HepG2 (cell line): ENCODE measurements around the gene GADD45A. TPM values are rescaled to one million over a fixed set of nuclear protein-coding genes. Genes with fewer than 3 reads are reported as not detected.

Experiments
- BORCS8-MEF2B ChIP-seq: sonication (generic); formaldehyde crosslinking; IDR thresholded peaks from 2 replicates; pipeline ENCODE4 v1.8.0; 2022; ENCODE audit warnings: mild to moderate bottlenecking, missing genetic modification reagents
- CBX2 ChIP-seq, 2 experiments: fragments of 200-600 bp in 1 of 2; sonication (generic); formaldehyde crosslinking in 1 of 2; IDR thresholded peaks; 2 replicates each; pipeline versions ENCODE4 v1.7.0 to v1.8.1; 2018 to 2022; ENCODE audit warnings: low read depth in 2 of 2, low read length in 1 of 2, mild to moderate bottlenecking in 1 of 2, missing genetic modification reagents in 1 of 2
- CEBPZ ChIP-seq: IDR thresholded peaks from 2 replicates; pipeline ENCODE4 v1.6.1; 2012; ENCODE audit warnings: low read length, improper control_type of control experiment
- ETV5 ChIP-seq: IDR thresholded peaks from 2 replicates; pipeline ENCODE4 v1.6.1; 2018; ENCODE audit warnings: missing biosample characterization, missing genetic modification reagents, inconsistent platforms, borderline replicate concordance
- MXD4 ChIP-seq: IDR thresholded peaks from 2 replicates; pipeline ENCODE4 v1.6.1; 2016; ENCODE audit warnings: mild to moderate bottlenecking, missing biosample characterization, missing genetic modification reagents
- ONECUT2 ChIP-seq: sonication (generic); formaldehyde crosslinking; IDR thresholded peaks from 2 replicates; pipeline ENCODE4 v1.4.0; 2020; ENCODE audit warnings: missing genetic modification reagents
- SNAPC5 ChIP-seq: sonication (generic); formaldehyde crosslinking; IDR thresholded peaks from 2 replicates; pipeline ENCODE4 v1.8.1; 2023; ENCODE audit warnings: mild to moderate bottlenecking, missing genetic modification reagents, borderline replicate concordance
- SP4 ChIP-seq: sonication (generic); formaldehyde crosslinking; IDR thresholded peaks from 2 replicates; pipeline ENCODE4 v1.8.1; 2023; ENCODE audit warnings: mild to moderate bottlenecking, missing genetic modification reagents
- SRSF1 ChIP-seq: fragments of 200-400 bp; formaldehyde crosslinking; optimal IDR thresholded peaks from 2 replicates; pipeline ENCODE3; 2017; ENCODE audit warnings: mild to moderate bottlenecking, low read depth, low read length, moderate library complexity
- TFE3 ChIP-seq: IDR thresholded peaks from 2 replicates; pipeline ENCODE4 v1.6.1; 2016
- ZFYVE20 ChIP-seq: sonication (generic); formaldehyde crosslinking; IDR thresholded peaks from 2 replicates; pipeline ENCODE4 v1.8.0; 2023; ENCODE audit warnings: low read depth, mild to moderate bottlenecking, moderate library complexity, missing genetic modification reagents, borderline replicate concordance
- ZKSCAN8 ChIP-seq: IDR thresholded peaks from 2 replicates; pipeline ENCODE4 v1.6.1; 2016; ENCODE audit warnings: borderline replicate concordance, missing genetic modification reagents, missing compliant biosample characterization
- ZNF143 ChIP-seq: sonication (generic); formaldehyde crosslinking; IDR thresholded peaks from 2 replicates; pipeline ENCODE4 v1.4.0; 2020; ENCODE audit warnings: missing genetic modification reagents
- ZNF18 ChIP-seq: sonication (generic); formaldehyde crosslinking; IDR thresholded peaks from 2 replicates; pipeline ENCODE4 v1.8.0; 2022; ENCODE audit warnings: mild to moderate bottlenecking, missing genetic modification reagents; ENCODE audit not compliant: insufficient replicate concordance
- ZNF224 ChIP-seq: sonication (generic); formaldehyde crosslinking; IDR thresholded peaks from 2 replicates; pipeline ENCODE4 v1.5.0; 2020; ENCODE audit warnings: mild to moderate bottlenecking, missing genetic modification reagents
- ZNF34 ChIP-seq: sonication (generic); formaldehyde crosslinking; IDR thresholded peaks from 2 replicates; pipeline ENCODE4 v1.4.0; 2020; ENCODE audit warnings: mild to moderate bottlenecking, missing genetic modification reagents, borderline replicate concordance
- ZNF501 ChIP-seq: sonication (generic); formaldehyde crosslinking; IDR thresholded peaks from 2 replicates; pipeline ENCODE4 v1.5.1; 2020; ENCODE audit warnings: mild to moderate bottlenecking, moderate library complexity, missing genetic modification reagents
- ZNF546 ChIP-seq: sonication (generic); formaldehyde crosslinking; conservative IDR thresholded peaks from 2 replicates; pipeline ENCODE4 v1.8.1; 2023; ENCODE audit warnings: mild to moderate bottlenecking, missing genetic modification reagents
- ZNF572 ChIP-seq: sonication (generic); formaldehyde crosslinking; IDR thresholded peaks from 2 replicates; pipeline ENCODE4 v1.5.1; 2020; ENCODE audit warnings: mild to moderate bottlenecking, missing genetic modification reagents
- ZNF652 ChIP-seq: IDR thresholded peaks from 2 replicates; pipeline ENCODE4 v1.6.1; 2016; ENCODE audit warnings: low read depth, borderline replicate concordance
- ZNF879 ChIP-seq: sonication (generic); formaldehyde crosslinking; IDR thresholded peaks from 2 replicates; pipeline ENCODE4 v1.8.1; 2023; ENCODE audit warnings: missing genetic modification reagents
- ZSCAN5A ChIP-seq: sonication (generic); formaldehyde crosslinking; IDR thresholded peaks from 2 replicates; pipeline ENCODE4 v1.8.0; 2022; ENCODE audit warnings: mild to moderate bottlenecking, missing genetic modification reagents, borderline replicate concordance
- polyA plus RNA-seq, 8 experiments: library from polyadenylated mRNA; depleted of rRNA in 3 of 8; stranded (reverse) in 7 of 8; unstranded in 1 of 8; fragments of >200 nt; fragmentation: Illumina TruSeq in 4 of 8; extraction: Trizol in 4 of 8; gene quantifications; 2 replicates each; pipeline versions ENCODE4 v1.2.1 to v1.2.3, GENCODE V29; 2011 to 2016; ENCODE audit warnings: low read depth in 4 of 8, missing spikeins in 1 of 8, mixed read lengths in 1 of 8; ENCODE audit not compliant: insufficient read depth in 1 of 8
- total RNA-seq, 5 experiments: library from RNA; depleted of rRNA; stranded (reverse); fragments of >200 nt; fragmentation: Illumina TruSeq; extraction: Trizol; gene quantifications; 2 replicates each; pipeline ENCODE4 v1.2.3, GENCODE V29; 2016; ENCODE audit warnings: low read depth in 1 of 5

GADD45A gene
- total and polyA plus RNA-seq, 2 of the 13 experiments (the other 11 are each of a cell fraction or from before 2014, with no cell fraction given) = 33.2 to 46.2 TPM

- TF ChIP-seq TFE3 (CRISPR knock-in tag) (peak; percentile 52; the same call in 1 of the 2 replicates), ZFYVE20 (CRISPR knock-in tag) (no peak; the same call in 1 of the 2 replicates), CEBPZ (no peak), ZKSCAN8 (CRISPR knock-in tag) (0 out of 2 replicates have a peak, but pooled peaks have one; percentile 33), ZNF34 (CRISPR knock-in tag) (no peak), MXD4 (CRISPR knock-in tag) (peak; percentile 73; the same call in 1 of the 2 replicates), ETV5 (CRISPR knock-in tag) (peak; percentile 33; the same call in 1 of the 2 replicates), ZNF501 (CRISPR knock-in tag) (peak; percentile 75), ZNF18 (no peak), SRSF1 (peak; percentile 88), ZNF224 (no peak), ZNF143 (CRISPR knock-in tag) (no peak), SP4 (peak; percentile 71), ZNF572 (CRISPR knock-in tag) (no peak), ZNF879 (CRISPR knock-in tag) (no peak; the same call in 1 of the 2 replicates), ZNF652 (CRISPR knock-in tag) (no peak), ZSCAN5A (CRISPR knock-in tag) (peak; percentile 87), ZNF546 (CRISPR knock-in tag) (peak; percentile 80), ONECUT2 (peak; percentile 24; the same call in 1 of the 2 replicates), CBX2 (IDR thresholded peaks at IDR 0.05; ENCODE audit: low read depth, low read length) (no peak; the same call in 1 of the 2 replicates), CBX2 (CRISPR knock-in tag; IDR thresholded peaks at IDR 0.05; ENCODE audit: low read depth) (peak; percentile 77; the same call in 1 of the 2 replicates), BORCS8-MEF2B (CRISPR knock-in tag) (peak; percentile 87; the same call in 1 of the 2 replicates), SNAPC5 (CRISPR knock-in tag) (peak; percentile 91)
Observed at GRCh38 chr1:67685067-67685557, at the start of gene GADD45A (continued).
